Gastrocnemius medialis (tissue), 4 donors: ENCODE measurements around the gene PEX7. TPM values are rescaled to one million over a fixed set of nuclear protein-coding genes. Genes with fewer than 3 reads are reported as not detected.
"Not testable (repeated sequence)": the region's sequence is repeated elsewhere in the genome, so short reads cannot be mapped to it uniquely, and the experiment has no call there.

ENCODE experiments used
- ATAC-seq, 2 donors: fragments of 150-250 bp; one replicate each; pipeline ENCODE4 v1.9.1; 2016
- DNase-seq, 2 donors: peaks; one replicate each; pipeline ENCODE4 v3.0.0-alpha.2; 2019
- H3K27ac ChIP-seq, 4 donors: fragments of 200-600 bp; sonication (generic); 1 replicate in 1 of 4; 2 replicates in 3 of 4; pipeline ENCODE4 v1.5.1; 2016 to 2018; ENCODE audit warnings: mild to moderate bottlenecking in 2 of 4, moderate library complexity in 1 of 4
- H3K27me3 ChIP-seq, 3 donors: fragments of 200-600 bp; sonication (generic) in 2 of 3; 1 replicate in 1 of 3; 2 replicates in 2 of 3; pipeline versions ENCODE4 v1.5.1 to v1.6.0; 2016 to 2019; ENCODE audit warnings: mild to moderate bottlenecking in 1 of 3, moderate library complexity in 1 of 3
- H3K36me3 ChIP-seq, 2 donors: fragments of 200-600 bp; sonication (generic) in 1 of 2; one replicate each; pipeline ENCODE4 v1.5.1; 2017 to 2018
- H3K4me1 ChIP-seq, 2 donors: fragments of 200-600 bp; sonication (generic) in 1 of 2; one replicate each; pipeline ENCODE4 v1.5.1; 2016 to 2017; ENCODE audit warnings: mild to moderate bottlenecking in 2 of 2
- H3K4me3 ChIP-seq, 4 donors: fragments of 200-600 bp; sonication (generic) in 3 of 4; 1 replicate in 1 of 4; 2 replicates in 3 of 4; pipeline ENCODE4 v1.5.1; 2016 to 2019; ENCODE audit warnings: mild to moderate bottlenecking in 2 of 4
- H3K9me3 ChIP-seq, 3 donors: fragments of 200-600 bp; sonication (generic) in 2 of 3; 1 replicate in 1 of 3; 2 replicates in 2 of 3; pipeline ENCODE4 v1.5.1; 2016 to 2019
- CTCF ChIP-seq, 5 experiments: fragments of 450-650 bp in 3 of 5; fragments of 200-600 bp in 2 of 5; sonication (generic) in 2 of 5; IDR thresholded peaks in 4 of 5; conservative IDR thresholded peaks in 1 of 5; 1 replicate in 4 of 5; 2 replicates in 1 of 5; pipeline ENCODE4 v1.5.1; 2016 to 2019; ENCODE audit warnings: antibody characterized with exemption in 5 of 5, mild to moderate bottlenecking in 3 of 5, moderate library complexity in 3 of 5
- POLR2A ChIP-seq, 2 donors: fragments of 450-650 bp; IDR thresholded peaks; one replicate each; pipeline ENCODE4 v1.6.1; 2017; ENCODE audit warnings: antibody characterized with exemption in 2 of 2, mild to moderate bottlenecking in 2 of 2, moderate library complexity in 2 of 2
- in situ Hi-C, 4 donors: fragments of 200-750 bp; cut with MboI; loops; one replicate each; pipeline versions ENCODE4 v1.15.0 to v1.8.0; 2017; ENCODE audit warnings: low sequenced_read_pairs in 4 of 4
- intact Hi-C: fragments of 100-400 bp; cut with DNase I; formaldehyde crosslinking; loops from one replicate; pipeline ENCODE4 v1.15.1; 2023; ENCODE audit warnings: low total_unique reads
- total RNA-seq, 4 donors: library from RNA; depleted of rRNA; stranded (reverse); fragments of >200 nt; gene quantifications; one replicate each; pipeline versions ENCODE4 v1.1.0 to v1.2.3, GENCODE V29; 2016

The PEX7 gene
- total RNA-seq, 4 donors from 2014 or later, result 0.32 to 10.6 (median 6.0) TPM

- Histone ChIP-seq H3K36me3 (no peaks in the 10 kb centered on the region), H3K4me3 (no peak overlapping the region), H3K27me3 (no peaks in the 10 kb centered on the region), H3K9me3 (no peaks in the 10 kb centered on the region), H3K4me1 (no peaks in the 10 kb centered on the region), H3K27ac (no peak overlapping the region)
- TF ChIP-seq CTCF (IDR thresholded peaks at IDR 0.05 in 4 of 5, conservative IDR thresholded peaks at IDR 0.05 in 1 of 5) (no peak), POLR2A (IDR thresholded peaks at IDR 0.05) (no peak)
- in situ Hi-C loops, result no loop called here
- ATAC-seq, result no peak
- no peak for DNase-seq
- intact Hi-C loops, result no loop called here
Measured at GRCh38 chr6:136945711-136946121, 123.3 kb downstream of the PEX7 start.

GRCh38 chr6:136947037-136947436, 124.6 kb downstream of the PEX7 start:
- Histone ChIP-seq H3K27me3 (no peaks in the 10 kb centered on the region), H3K9me3 (no peaks in the 10 kb centered on the region), H3K27ac (no peak overlapping the region), H3K4me3 (no peak overlapping the region), H3K4me1 (no peaks in the 10 kb centered on the region), H3K36me3 (no peaks in the 10 kb centered on the region)
- in situ Hi-C loops, result no loop called here
- ATAC-seq, result no peak
- TF ChIP-seq POLR2A (IDR thresholded peaks at IDR 0.05) (no peak), CTCF (IDR thresholded peaks at IDR 0.05 in 4 of 5, conservative IDR thresholded peaks at IDR 0.05 in 1 of 5) (no peak)
- intact Hi-C loops, result no loop called here
- no peak for DNase-seq

GRCh38 chr6:136949957-136950356, 127.6 kb downstream of the PEX7 start:
- ATAC-seq, result not testable (repeated sequence)
- in situ Hi-C loops, result loop anchor here in 2 of 4 donors (25.0 kb wide), 1 partner anchor 687 kb away; no protein-coding TSS in a partner anchor

GRCh38 chr6:136950436-136951126, 128.2 kb downstream of the PEX7 start:
- ATAC-seq (no peak), DNase-seq (no peak)
- Histone ChIP-seq H3K9me3 (no peaks in the 10 kb centered on the region), H3K36me3 (no peaks in the 10 kb centered on the region), H3K4me1 (no peaks in the 10 kb centered on the region), H3K27ac (no peak overlapping the region), H3K4me3 (no peak overlapping the region), H3K27me3 (no peaks in the 10 kb centered on the region)
- intact Hi-C loops (no loop called here), in situ Hi-C loops (loop anchor here in 2 of 4 donors (25.0 kb wide), 1 partner anchor 687 kb away; no protein-coding TSS in a partner anchor)
- TF ChIP-seq CTCF (IDR thresholded peaks at IDR 0.05 in 4 of 5, conservative IDR thresholded peaks at IDR 0.05 in 1 of 5), result no peak

More at GRCh38 chr6:136949957-136950356, 127.6 kb downstream of the PEX7 start:
- H3K4me3 ChIP-seq, intact Hi-C loops, H3K4me1 ChIP-seq, DNase-seq, H3K36me3 ChIP-seq, H3K27me3 ChIP-seq, H3K27ac ChIP-seq, H3K9me3 ChIP-seq: not testable (repeated sequence)

GRCh38 chr6:136952714-136953260, 130.4 kb downstream of the PEX7 start:
- H3K4me3 ChIP-seq, result no peak overlapping the region

More at GRCh38 chr6:136952714-136953260, 130.4 kb downstream of the PEX7 start:
- ATAC-seq, result no peak
- H3K36me3 ChIP-seq, result no peaks in the 10 kb centered on the region
- no peaks in the 10 kb centered on the region for H3K9me3 ChIP-seq
- no peak overlapping the region for H3K27ac ChIP-seq
- H3K4me1 ChIP-seq, result no peaks in the 10 kb centered on the region
- intact Hi-C loops (no loop called here), in situ Hi-C loops (loop anchor here in 2 of 4 donors (25.0 kb wide), 1 partner anchor 685 kb away; no protein-coding TSS in a partner anchor)
- TF ChIP-seq CTCF (IDR thresholded peaks at IDR 0.05 in 4 of 5, conservative IDR thresholded peaks at IDR 0.05 in 1 of 5), result no peak
- no peak for TF ChIP-seq POLR2A (IDR thresholded peaks at IDR 0.05)
- no peak for DNase-seq
- no peaks in the 10 kb centered on the region for H3K27me3 ChIP-seq
